Activated CD8-positive, alpha-beta memory T cell treated with anti-CD3 and anti-CD28 coated beads for 48 hours (primary cell): ENCODE results near the gene C11orf98.
A peak's percentile ranks its signal among the peaks of the same experiment; 100 is the strongest.
"Not testable (repeated sequence)": the region's sequence is repeated elsewhere in the genome, so short reads cannot be mapped to it uniquely, and the experiment has no call there.

Experiments
- DNase-seq, 3 experiments: peaks; one replicate each; pipeline ENCODE4 v3.0.0-alpha.2; 2020; ENCODE audit warnings: low read depth in 2 of 3, low spot score in 2 of 3

The C11orf98 gene

GRCh38 chr11:62687508-62688396 is 22.7 kb upstream of the C11orf98 start:
- DNase-seq: no peak

DNA sequence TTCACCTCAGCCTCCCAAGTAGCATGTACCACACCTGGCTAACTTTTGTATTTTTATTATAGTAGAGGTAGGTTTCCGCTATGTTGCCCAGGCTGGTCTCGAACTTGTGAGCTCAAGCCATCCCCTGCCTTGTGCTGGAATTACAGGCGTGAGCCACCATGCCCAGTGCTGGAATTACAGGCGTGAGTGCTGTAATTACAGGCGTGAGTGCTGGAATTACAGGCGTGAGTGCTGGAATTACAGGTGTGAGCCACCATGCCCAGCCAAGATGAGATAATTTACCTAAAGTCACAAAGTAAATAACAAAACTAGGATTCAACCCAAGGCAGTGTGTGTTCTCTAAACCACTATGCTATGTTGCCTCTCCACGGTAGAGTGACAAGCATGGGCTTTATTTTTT is 17.5 kb upstream of the C11orf98 start:
- no peak for DNase-seq

- no peak for DNase-seq
These were observed 15.8 kb upstream of the C11orf98 start for GRCh38 chr11:62680825-62681240.

GRCh38 chr11:62678770-62679696 is 14.0 kb upstream of the C11orf98 start, which contains the start of gene UBXN1:
Gene UBXN1, minus strand, starts transcription at chr11:62679073. Its CDS starts 150 bp downstream, at chr11:62678923.
- DNase-seq: peak; percentile 63 to 75 (median 70)

DNA sequence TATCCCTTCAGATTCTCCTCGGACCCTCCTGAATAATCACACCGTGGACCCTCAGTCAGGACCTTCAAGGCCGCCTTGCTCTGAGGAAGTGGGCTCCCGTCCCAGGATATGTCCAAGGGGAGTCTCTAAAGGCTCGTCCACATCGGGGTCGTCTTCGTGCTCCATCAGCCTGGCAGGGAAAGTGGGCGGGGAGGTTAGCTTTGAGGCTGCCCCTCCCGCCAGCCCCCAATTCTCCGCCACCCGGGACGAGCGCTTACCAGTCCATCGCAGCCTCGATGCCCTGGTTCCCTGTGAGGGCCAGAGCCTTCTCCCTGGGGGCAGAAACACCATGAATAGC is 13.4 kb upstream of the C11orf98 start:
- DNase-seq: no peak

GRCh38 chr11:62677714-62678113 is 12.7 kb upstream of the C11orf98 start:
- DNase-seq: no peak

DNA sequence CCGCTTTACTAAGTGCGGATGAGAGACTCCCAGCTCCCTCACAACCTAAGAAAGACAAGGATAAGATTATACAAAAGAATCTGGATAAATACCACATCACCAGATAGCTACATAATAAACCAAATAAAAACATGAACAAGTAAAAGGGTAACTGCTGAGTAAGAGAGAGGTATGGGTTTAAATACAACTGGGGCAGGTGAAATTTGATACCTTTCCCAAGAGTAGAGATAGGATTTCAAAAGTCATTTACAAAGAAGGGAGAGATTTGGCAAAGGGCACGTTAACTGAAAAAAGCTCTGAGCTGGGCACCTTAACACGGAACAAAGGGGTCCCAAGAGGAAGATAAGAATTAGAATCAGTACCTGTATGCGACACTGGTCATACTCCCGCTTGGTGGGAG is 12.1 kb upstream of the C11orf98 start:
- DNase-seq: no peak

- no peak for DNase-seq
These were observed 11.7 kb upstream of the C11orf98 start for GRCh38 chr11:62676698-62677097.

GRCh38 chr11:62675415-62675814 is 10.4 kb upstream of the C11orf98 start:
- DNase-seq: not testable (repeated sequence)

DNA sequence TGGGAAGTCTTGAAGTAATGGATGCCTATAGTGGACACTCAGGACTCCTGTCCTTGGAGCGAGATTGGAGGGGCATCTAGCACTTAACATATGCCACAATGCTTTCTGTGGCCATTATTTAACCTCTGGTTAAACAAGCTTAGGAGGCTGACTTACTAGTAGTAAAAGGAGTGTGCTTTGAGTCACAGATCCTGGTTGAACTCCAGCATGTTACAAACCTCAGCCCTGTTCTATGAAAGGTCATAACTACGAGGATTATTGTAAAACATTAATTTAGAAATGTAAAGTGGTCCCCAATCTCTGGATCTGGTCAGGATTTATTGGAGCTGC is 8.2 kb upstream of the C11orf98 start:
- DNase-seq: no peak

GRCh38 chr11:62671608-62672389 is 6.8 kb upstream of the C11orf98 start, which contains the start of the genes LBHD1 and UQCC3:
Gene LBHD1, minus strand, starts transcription at chr11:62672267. Its CDS starts 2,236 bp downstream, at chr11:62670031.
Gene UQCC3, plus strand, starts transcription at chr11:62671673. Its CDS starts 73 bp downstream, at chr11:62671746.
- peak; percentile 58 to 81 (median 70) for DNase-seq

- no peak for DNase-seq
These were observed 6.2 kb upstream of the C11orf98 start for GRCh38 chr11:62671236-62671607.

DNA sequence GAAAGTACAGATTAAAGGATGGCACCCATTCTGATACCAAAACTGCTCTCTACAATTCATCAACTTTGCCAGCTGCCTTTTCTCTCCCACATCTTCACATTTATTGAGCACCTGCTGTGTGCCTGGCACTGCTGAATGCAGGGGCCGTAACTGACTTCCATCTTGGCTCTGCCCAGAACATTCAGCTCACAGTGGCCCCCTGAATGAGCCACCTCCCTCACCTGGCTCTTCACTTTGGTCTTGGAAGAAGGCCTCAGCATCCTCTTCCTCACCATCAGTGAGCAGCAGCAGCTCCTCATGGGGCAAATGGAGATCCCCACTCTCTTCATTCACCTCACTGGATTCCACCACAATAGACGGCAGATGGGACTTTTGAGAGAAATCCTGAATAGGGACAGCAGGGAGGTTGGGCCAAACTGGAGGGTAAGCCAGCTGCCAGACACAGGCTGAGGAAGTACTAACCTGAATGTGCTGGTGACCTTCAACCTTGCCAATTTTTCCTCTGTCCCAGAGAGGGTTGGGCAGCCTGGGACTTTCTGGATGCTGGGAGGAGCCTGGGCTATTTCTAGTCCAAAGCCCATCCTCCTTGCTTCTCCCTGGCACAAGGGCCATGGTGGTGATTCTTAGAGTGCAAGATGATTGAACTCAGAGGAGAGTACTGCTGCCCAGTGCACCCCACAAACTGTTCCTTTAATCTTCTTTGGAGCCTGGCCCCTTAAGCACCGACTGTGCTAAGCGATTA is 4.6 kb upstream of the C11orf98 start:
- no peak for DNase-seq

GRCh38 chr11:62667460-62667859 is 2.5 kb upstream of the C11orf98 start:
- no peak for DNase-seq

DNA sequence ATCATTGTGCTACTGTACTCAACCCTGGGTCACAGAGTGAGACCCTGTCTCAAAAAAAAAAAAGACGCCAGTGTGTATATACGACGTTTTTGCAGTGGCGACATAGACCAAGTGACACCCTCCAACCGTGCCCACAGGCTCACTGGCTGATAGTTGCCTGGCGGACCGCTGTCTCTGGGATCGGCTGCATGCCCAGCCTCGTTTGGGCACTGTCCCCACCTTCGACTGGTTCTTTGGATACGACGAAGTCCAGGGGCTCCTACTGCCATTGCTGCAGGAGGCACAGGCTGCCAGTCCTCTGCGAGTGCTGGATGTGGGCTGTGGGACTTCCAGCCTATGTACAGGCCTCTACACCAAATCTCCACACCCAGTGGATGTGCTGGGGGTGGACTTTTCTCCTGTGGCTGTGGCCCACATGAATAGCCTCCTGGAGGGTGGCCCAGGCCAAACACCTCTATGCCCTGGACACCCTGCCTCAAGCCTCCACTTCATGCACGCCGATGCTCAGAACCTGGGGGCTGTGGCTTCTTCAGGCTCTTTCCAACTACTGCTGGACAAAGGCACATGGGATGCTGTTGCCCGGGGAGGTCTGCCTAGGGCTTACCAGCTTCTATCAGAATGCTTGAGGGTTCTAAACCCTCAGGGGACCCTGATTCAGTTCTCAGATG is 1.4 kb upstream of the C11orf98 start:
- DNase-seq: no peak

DNA sequence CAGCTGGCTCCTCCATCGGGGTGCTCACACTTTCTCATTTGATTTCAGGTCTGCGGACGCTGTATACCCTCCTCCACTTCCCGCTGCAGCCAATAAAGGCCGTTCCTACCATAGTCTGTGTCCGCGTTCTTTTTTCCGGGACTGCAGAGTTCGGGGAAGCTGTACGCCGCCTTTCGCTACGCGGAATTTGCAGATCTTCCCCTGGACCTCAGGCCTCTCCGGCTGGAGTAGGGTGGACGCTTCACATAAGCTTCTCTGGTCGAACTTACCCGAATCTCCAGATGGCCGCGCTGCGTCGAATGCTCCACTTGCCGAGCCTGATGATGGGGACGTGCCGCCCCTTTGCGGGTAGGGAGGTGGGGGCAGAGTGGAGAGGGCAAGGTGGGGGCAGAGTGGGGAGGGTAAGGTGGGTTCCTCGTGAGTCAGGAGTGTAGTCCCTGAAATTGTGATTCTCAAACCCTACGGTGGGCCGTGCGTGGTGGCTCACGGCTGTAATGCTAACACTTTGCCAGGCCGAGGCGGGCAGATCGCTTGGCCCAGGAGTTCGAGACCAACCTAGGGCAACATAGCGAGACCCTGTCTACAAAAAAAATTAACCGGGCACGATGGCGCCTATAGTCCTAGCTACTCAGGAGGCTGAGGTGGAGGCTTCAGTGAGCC is 719 bp upstream of the C11orf98 start:
- DNase-seq: peak in 2 of 3 experiments; percentile 48

DNA sequence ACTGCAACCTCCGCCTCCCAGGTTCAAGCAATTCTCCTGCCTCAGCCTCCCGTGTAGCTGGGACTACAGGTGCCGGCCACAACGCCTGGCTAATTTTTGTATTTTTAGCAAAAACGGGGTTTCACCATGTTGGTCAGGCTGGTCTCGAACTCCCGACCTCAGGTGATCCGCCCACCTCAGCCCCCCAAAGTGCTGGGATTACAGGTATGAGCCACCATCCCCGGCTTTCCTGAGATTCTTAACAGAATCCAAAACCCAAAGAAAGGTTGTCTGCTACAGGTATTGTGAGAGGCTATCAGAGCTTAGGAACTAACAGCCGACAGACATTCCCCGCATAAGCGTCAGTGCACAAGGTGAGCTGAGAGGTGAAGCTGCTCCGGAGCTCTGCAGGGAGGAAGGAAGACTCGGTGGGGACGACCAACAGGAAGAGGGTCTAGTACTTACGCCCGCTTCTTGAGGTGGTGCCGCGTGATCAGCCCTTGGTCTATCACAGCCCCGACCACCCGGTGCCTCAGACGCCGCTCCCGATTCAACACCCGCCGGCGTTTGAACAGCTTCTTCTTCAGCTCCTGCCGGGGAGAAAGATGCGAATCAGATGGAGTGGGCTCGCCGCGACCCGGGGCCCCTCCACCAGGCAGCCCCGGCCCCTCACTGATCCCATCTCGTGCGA is 470 bp downstream of the C11orf98 start:
- DNase-seq: peak in 2 of 3 experiments; percentile 32 to 39

DNA sequence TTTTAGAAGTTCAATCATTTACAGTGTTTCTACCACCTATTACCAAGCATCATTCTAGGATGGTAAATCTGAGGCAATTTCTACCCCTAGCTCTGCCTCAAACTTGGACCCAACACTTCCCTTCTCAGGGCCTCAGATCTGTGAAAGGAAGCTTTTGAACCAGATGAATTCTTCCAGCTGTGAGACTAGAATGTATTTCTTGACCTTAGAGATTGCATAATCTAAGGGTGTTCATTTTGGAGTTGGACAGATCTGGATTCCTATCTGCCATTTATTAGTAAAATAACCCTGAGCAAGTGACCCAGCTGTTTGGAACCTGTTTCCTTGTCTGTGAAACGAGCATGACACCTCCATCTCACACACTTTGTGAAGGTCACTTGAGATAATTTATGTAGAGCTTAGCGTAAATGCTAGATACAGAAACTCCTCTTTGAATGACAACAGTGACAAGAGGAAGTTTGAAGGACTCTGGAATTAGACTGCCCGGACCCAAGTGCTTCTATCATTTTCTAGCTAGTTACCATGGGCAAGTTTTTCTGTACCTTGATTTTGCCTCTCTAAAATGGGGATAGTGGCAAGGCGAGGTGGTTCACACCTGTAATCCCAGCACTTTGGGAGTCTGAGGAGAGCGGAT is 8.1 kb downstream of the C11orf98 start:
- no peak for DNase-seq
